DOHH2 (cell line): Measurements from ENCODE around the gene RRBP1.

Experiments used
- H3F3A ChIP-seq: fragments of 200-600 bp; sonication (generic), shearing (Covaris generic); 2 replicates; pipeline ENCODE4 v1.6.0; 2016; ENCODE audit warnings: antibody characterized with exemption, mild to moderate bottlenecking; ENCODE audit not compliant: control insufficient read depth, insufficient read depth
- H3K27ac ChIP-seq: fragments of 200-600 bp; sonication (generic); 2 replicates; pipeline ENCODE4 v1.5.1; 2014; ENCODE audit warnings: low read depth, mild to moderate bottlenecking, low read length, moderate library complexity
- H3K27me3 ChIP-seq: fragments of 200-600 bp; sonication (generic); 2 replicates; pipeline ENCODE4 v1.6.1; 2014; ENCODE audit warnings: mild to moderate bottlenecking, low read length, mixed read lengths; ENCODE audit not compliant: control insufficient read depth
- H3K36me3 ChIP-seq: fragments of 200-600 bp; sonication (generic); 2 replicates; pipeline ENCODE4 v1.6.1; 2014; ENCODE audit warnings: mild to moderate bottlenecking, low read length, moderate library complexity, mixed read lengths; ENCODE audit not compliant: control insufficient read depth
- H3K4me1 ChIP-seq: fragments of 200-600 bp; sonication (generic); 2 replicates; pipeline ENCODE4 v1.6.1; 2014; ENCODE audit warnings: mild to moderate bottlenecking, low read length, mixed read lengths; ENCODE audit not compliant: control insufficient read depth
- H3K4me2 ChIP-seq: fragments of 200-600 bp; sonication (generic); 2 replicates; pipeline ENCODE4 v1.6.0; 2014; ENCODE audit warnings: mild to moderate bottlenecking, low read length, moderate library complexity
- H3K4me3 ChIP-seq: fragments of 200-600 bp; sonication (generic); 2 replicates; pipeline ENCODE4 v1.5.1; 2014; ENCODE audit warnings: mild to moderate bottlenecking, low read length, mixed read lengths
- H3K79me2 ChIP-seq: fragments of 200-600 bp; sonication (generic); 2 replicates; pipeline ENCODE4 v1.6.1; 2014; ENCODE audit warnings: mild to moderate bottlenecking, low read length, mixed read lengths; ENCODE audit not compliant: control insufficient read depth
- H3K9me2 ChIP-seq: fragments of 200-600 bp; sonication (generic); replicated peaks from 2 replicates; pipeline ENCODE4 v1.6.1; 2014; ENCODE audit warnings: mild to moderate bottlenecking, low read length, mixed read lengths; ENCODE audit not compliant: control insufficient read depth
- H3K9me3 ChIP-seq: fragments of 200-600 bp; sonication (generic); 2 replicates; pipeline ENCODE4 v1.6.1; 2014; ENCODE audit warnings: antibody characterized with exemption, low read length, mixed read lengths; ENCODE audit not compliant: control insufficient read depth, insufficient read depth
- H4K20me1 ChIP-seq: fragments of 200-600 bp; sonication (generic); 2 replicates; pipeline ENCODE4 v1.6.0; 2014; ENCODE audit warnings: low read depth, mild to moderate bottlenecking, antibody characterized with exemption, low read length, moderate library complexity; ENCODE audit not compliant: control insufficient read depth, insufficient read depth
- CTCF ChIP-seq: fragments of 200-600 bp; sonication (generic); IDR thresholded peaks from one replicate; pipeline ENCODE4 v1.5.1; 2014; ENCODE audit warnings: antibody characterized with exemption, mild to moderate bottlenecking, low read depth, low read length; ENCODE audit not compliant: poor library complexity, severe bottlenecking
- EZH2phosphoT487 ChIP-seq: fragments of 200-600 bp; sonication (generic); IDR thresholded peaks from 2 replicates; pipeline ENCODE4 v1.6.1; 2017; ENCODE audit warnings: borderline replicate concordance, mild to moderate bottlenecking, antibody characterized with exemption, low read length, moderate library complexity, mixed read lengths

RRBP1 gene

GRCh38 chr20:17593902-17594301, 88.1 kb downstream of the RRBP1 start:
- H3K79me2 ChIP-seq, result 0 out of 2 replicates have a peak, but pooled peaks cover 2% of the 10 kb centered on the region

GRCh38 chr20:17590245-17590644, 91.8 kb downstream of the RRBP1 start:
- H3K4me1 ChIP-seq, result peaks cover 7% of the 10 kb centered on the region
- no peak overlapping the region for H3K4me3 ChIP-seq
- no peak overlapping the region for H3K27ac ChIP-seq
- H3K36me3 ChIP-seq, result no peaks in the 10 kb centered on the region
- H3K4me2 ChIP-seq, result 0 out of 2 replicates have a peak overlapping the region, but pooled peaks have one; percentile 1
- H3K79me2 ChIP-seq, result no peaks in the 10 kb centered on the region
- H4K20me1 ChIP-seq, result no peaks in the 10 kb centered on the region
- H3F3A ChIP-seq, result no peaks in the 10 kb centered on the region
- H3K9me2 ChIP-seq, result no peaks in the 10 kb centered on the region
- no peaks in the 10 kb centered on the region for H3K9me3 ChIP-seq
- no peak for TF ChIP-seq CTCF
- no peak for TF ChIP-seq EZH2phosphoT487
- no peaks in the 10 kb centered on the region for H3K27me3 ChIP-seq

More at GRCh38 chr20:17593902-17594301, 88.1 kb downstream of the RRBP1 start:
- H4K20me1 ChIP-seq, result no peaks in the 10 kb centered on the region
- no peaks in the 10 kb centered on the region for H3K9me2 ChIP-seq
- no peak overlapping the region for H3K4me2 ChIP-seq
- no peak for TF ChIP-seq EZH2phosphoT487
- no peaks in the 10 kb centered on the region for H3K36me3 ChIP-seq
- H3K27ac ChIP-seq, result no peak overlapping the region
- no peaks in the 10 kb centered on the region for H3K9me3 ChIP-seq
- no peak overlapping the region for H3K4me3 ChIP-seq
- H3F3A ChIP-seq, result no peaks in the 10 kb centered on the region
- peaks cover 7% of the 10 kb centered on the region for H3K4me1 ChIP-seq
- H3K27me3 ChIP-seq, result no peaks in the 10 kb centered on the region

- Histone ChIP-seq H3F3A (no peaks in the 10 kb centered on the region), H3K9me2 (no peaks in the 10 kb centered on the region), H3K27ac (no peak overlapping the region), H4K20me1 (no peaks in the 10 kb centered on the region), H3K9me3 (no peaks in the 10 kb centered on the region), H3K79me2 (no peaks in the 10 kb centered on the region), H3K27me3 (no peaks in the 10 kb centered on the region), H3K4me3 (no peak overlapping the region), H3K36me3 (no peaks in the 10 kb centered on the region), H3K4me1 (peaks cover 7% of the 10 kb centered on the region), H3K4me2 (no peak overlapping the region)
- no peak for TF ChIP-seq EZH2phosphoT487
- no peak for TF ChIP-seq CTCF
These were observed 92.7 kb downstream of the RRBP1 start for GRCh38 chr20:17589161-17589834.

DNA sequence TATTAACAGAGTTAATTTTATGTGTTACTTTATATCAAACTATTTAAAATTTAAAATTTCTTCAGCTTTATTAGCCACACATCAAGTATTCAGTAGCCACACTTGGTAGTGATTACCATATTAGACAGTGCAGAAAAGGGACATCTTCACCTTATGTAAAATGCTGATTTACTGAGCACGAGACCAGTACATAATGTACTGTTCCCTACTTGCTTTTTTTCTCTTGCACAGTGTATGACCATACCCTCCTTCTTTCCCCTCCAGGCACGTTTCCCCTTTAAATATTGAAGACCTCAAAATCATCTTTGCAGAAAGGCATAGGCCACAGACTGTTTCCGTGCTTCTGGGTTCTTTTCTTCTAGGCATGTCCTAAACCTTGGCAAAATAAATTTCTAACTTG, 94.2 kb downstream of the RRBP1 start:
- Histone ChIP-seq H3K4me3 (no peak overlapping the region), H3K27ac (no peak overlapping the region), H3K36me3 (no peaks in the 10 kb centered on the region), H3K9me3 (no peaks in the 10 kb centered on the region), H3K27me3 (no peaks in the 10 kb centered on the region), H3K79me2 (peaks cover 4% of the 10 kb centered on the region; the same call in 1 of the 2 replicates), H3K4me2 (no peak overlapping the region), H3F3A (no peaks in the 10 kb centered on the region), H3K9me2 (no peaks in the 10 kb centered on the region), H3K4me1 (peaks cover 7% of the 10 kb centered on the region), H4K20me1 (no peaks in the 10 kb centered on the region)
- TF ChIP-seq EZH2phosphoT487, result no peak
- TF ChIP-seq CTCF, result no peak
